K562 (cell line): ENCODE data around the gene PALM3. TPM values are rescaled to one million over a fixed set of nuclear protein-coding genes. Genes with fewer than 3 reads are reported as not detected.
A peak's percentile ranks its signal among the peaks of the same experiment; 100 is the strongest.

Experiments
- ELF2 ChIP-seq: fragments of 250-450 bp; sonication (Bioruptor Pico); IDR thresholded peaks from 2 replicates; pipeline ENCODE4 v1.5.0; 2021; ENCODE audit warnings: mild to moderate bottlenecking
- MEIS2 ChIP-seq: fragments of 450-650 bp; IDR thresholded peaks from 2 replicates; pipeline ENCODE4 v1.6.1; 2014; ENCODE audit warnings: mild to moderate bottlenecking; ENCODE audit not compliant: partially characterized antibody
- MXI1 ChIP-seq: IDR thresholded peaks from 2 replicates; pipeline ENCODE4 v1.6.1; 2011; ENCODE audit warnings: low read depth, mild to moderate bottlenecking, improper control_type of control experiment, low read length
- NFXL1 ChIP-seq: fragments of 450-650 bp; formaldehyde crosslinking; IDR thresholded peaks from 2 replicates; pipeline ENCODE4 v1.4.0; 2021; ENCODE audit warnings: mild to moderate bottlenecking
- RAD51 ChIP-seq: fragments of 450-650 bp; IDR thresholded peaks from 2 replicates; pipeline ENCODE4 v1.7.1; 2016; ENCODE audit warnings: low read depth, mild to moderate bottlenecking, borderline replicate concordance
- SIN3A ChIP-seq, 2 experiments: fragments of 150-350 bp in 1 of 2; IDR thresholded peaks; 2 replicates each; pipeline ENCODE4 v1.6.1; 2011 to 2016; ENCODE audit warnings: borderline replicate concordance in 2 of 2, low read depth in 2 of 2, low read length in 2 of 2, mild to moderate bottlenecking in 2 of 2, moderate library complexity in 2 of 2; ENCODE audit not compliant: control insufficient read depth in 1 of 2
- U2AF1 ChIP-seq: fragments of 200-400 bp; formaldehyde crosslinking; optimal IDR thresholded peaks from 2 replicates; pipeline ENCODE3; 2017; ENCODE audit warnings: mild to moderate bottlenecking, low read depth, low read length, moderate library complexity
- ZNF133 ChIP-seq: fragments of 250-450 bp; sonication (Bioruptor Pico); IDR thresholded peaks from 2 replicates; pipeline ENCODE4 v1.4.0; 2020; ENCODE audit warnings: mild to moderate bottlenecking
- ZNF253 ChIP-seq: fragments of 250-450 bp; sonication (Bioruptor Pico); conservative IDR thresholded peaks from 2 replicates; pipeline ENCODE4 v1.6.1; 2021; ENCODE audit warnings: mild to moderate bottlenecking
- ZNF75A ChIP-seq: fragments of 450-650 bp; formaldehyde crosslinking; IDR thresholded peaks from 2 replicates; pipeline ENCODE4 v1.4.0; 2020; ENCODE audit warnings: mild to moderate bottlenecking
- ZSCAN32 ChIP-seq: fragments of 450-650 bp; formaldehyde crosslinking; IDR thresholded peaks from 2 replicates; pipeline ENCODE4 v1.4.0; 2020; ENCODE audit warnings: mild to moderate bottlenecking, moderate library complexity
- polyA plus RNA-seq, 8 experiments: library from polyadenylated mRNA; depleted of rRNA in 4 of 8; stranded (reverse) in 5 of 8; unstranded in 3 of 8; fragments of >200 nt; fragmentation: Nextera tagmentation in 2 of 8; fragmentation: Illumina TruSeq in 1 of 8; extraction: Ambion mirVana in 2 of 8; extraction: Trizol in 1 of 8; gene quantifications; 2 replicates each; pipeline versions ENCODE4 v1.2.1 to v1.2.3, GENCODE V29; 2011 to 2014; ENCODE audit warnings: inconsistent platforms in 1 of 8, missing spikeins in 1 of 8
- total RNA-seq, 7 experiments: library from RNA; depleted of rRNA in 6 of 7; stranded (reverse); fragments of >200 nt in 6 of 7; fragmentation: Illumina TruSeq in 2 of 7; extraction: Trizol in 2 of 7; gene quantifications; 2 replicates each; pipeline versions ENCODE4 v1.2.1 to v1.2.3, GENCODE V29; 2011 to 2021; ENCODE audit warnings: low replicate concordance in 1 of 7
- TF ChIP-seq, protein P1 (sequence below), 2 experiments: fragments of 450-650 bp; formaldehyde crosslinking in 1 of 2; IDR thresholded peaks; 2 replicates each; pipeline versions ENCODE4 v1.4.0 to v1.6.1; 2014 to 2020; ENCODE audit warnings: mild to moderate bottlenecking in 2 of 2, borderline replicate concordance in 1 of 2, low read depth in 1 of 2
- TF ChIP-seq, protein P2 (sequence below): fragments of 450-650 bp; IDR thresholded peaks from 2 replicates; pipeline ENCODE4 v1.6.1; 2016; ENCODE audit warnings: borderline replicate concordance
- TF ChIP-seq, protein P3 (sequence below): fragments of 250-450 bp; sonication (Bioruptor Pico); IDR thresholded peaks from 2 replicates; pipeline ENCODE4 v1.4.0; 2020; ENCODE audit warnings: mild to moderate bottlenecking, moderate library complexity, borderline replicate concordance

The PALM3 gene
- total and polyA plus RNA-seq, 9 of the 15 experiments (the other 6 are each of a cell fraction or from before 2014, with no cell fraction given): 0.07 to 9.3 (median 3.3) TPM

DNA sequence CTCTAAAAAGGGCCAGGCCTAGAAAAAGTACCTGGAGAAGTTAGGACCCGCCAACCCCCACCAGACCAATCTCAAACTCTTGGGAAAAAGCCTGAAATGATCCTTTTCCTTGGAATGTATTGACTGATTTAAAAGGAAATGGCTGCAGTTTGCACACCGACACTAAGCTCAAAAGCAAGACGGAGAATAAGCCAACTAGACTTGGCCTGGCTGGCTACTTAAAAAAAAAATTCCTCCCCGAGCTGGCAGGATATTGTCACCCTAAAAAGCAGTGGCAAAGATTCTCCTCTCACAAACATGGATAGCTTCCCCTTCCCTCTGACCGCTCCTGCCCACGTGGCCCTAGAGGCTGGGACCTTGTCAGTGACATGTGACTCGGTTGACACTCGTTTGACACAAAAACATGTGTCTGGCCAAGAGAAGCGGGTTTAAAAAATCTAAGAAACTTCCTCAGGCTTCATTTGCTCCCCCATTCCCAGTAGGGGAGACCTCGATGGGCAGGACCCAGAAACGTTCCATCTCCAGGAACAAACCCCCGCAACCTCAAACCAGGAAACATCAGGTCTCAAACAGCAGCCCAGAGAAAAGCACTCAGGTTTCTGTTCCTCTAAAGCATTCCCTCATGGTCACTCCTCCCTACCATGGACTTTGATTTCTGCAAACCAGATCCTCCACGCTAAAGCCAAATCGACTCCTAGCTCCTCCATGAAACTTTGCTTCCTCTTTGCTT, 57.1 kb downstream of the PALM3 start (continued):
- no peak for TF ChIP-seq ZSCAN32 (CRISPR knock-in tag)
- TF ChIP-seq ELF2 (CRISPR knock-in tag): no peak
- TF ChIP-seq ZNF253 (CRISPR knock-in tag): no peak
- peak in 1 of 2 experiments; percentile 95; a peak in 1 of 4 replicates for TF ChIP-seq SIN3A (IDR thresholded peaks at IDR 0.05; ENCODE audit: borderline replicate concordance in 2 of 2, control insufficient read depth in 1 of 2, low read depth in 2 of 2, low read length in 2 of 2)
- no peak for TF ChIP-seq ZNF75A (CRISPR knock-in tag)
- TF ChIP-seq ZNF133 (CRISPR knock-in tag): no peak
- TF ChIP-seq, protein P1, sequence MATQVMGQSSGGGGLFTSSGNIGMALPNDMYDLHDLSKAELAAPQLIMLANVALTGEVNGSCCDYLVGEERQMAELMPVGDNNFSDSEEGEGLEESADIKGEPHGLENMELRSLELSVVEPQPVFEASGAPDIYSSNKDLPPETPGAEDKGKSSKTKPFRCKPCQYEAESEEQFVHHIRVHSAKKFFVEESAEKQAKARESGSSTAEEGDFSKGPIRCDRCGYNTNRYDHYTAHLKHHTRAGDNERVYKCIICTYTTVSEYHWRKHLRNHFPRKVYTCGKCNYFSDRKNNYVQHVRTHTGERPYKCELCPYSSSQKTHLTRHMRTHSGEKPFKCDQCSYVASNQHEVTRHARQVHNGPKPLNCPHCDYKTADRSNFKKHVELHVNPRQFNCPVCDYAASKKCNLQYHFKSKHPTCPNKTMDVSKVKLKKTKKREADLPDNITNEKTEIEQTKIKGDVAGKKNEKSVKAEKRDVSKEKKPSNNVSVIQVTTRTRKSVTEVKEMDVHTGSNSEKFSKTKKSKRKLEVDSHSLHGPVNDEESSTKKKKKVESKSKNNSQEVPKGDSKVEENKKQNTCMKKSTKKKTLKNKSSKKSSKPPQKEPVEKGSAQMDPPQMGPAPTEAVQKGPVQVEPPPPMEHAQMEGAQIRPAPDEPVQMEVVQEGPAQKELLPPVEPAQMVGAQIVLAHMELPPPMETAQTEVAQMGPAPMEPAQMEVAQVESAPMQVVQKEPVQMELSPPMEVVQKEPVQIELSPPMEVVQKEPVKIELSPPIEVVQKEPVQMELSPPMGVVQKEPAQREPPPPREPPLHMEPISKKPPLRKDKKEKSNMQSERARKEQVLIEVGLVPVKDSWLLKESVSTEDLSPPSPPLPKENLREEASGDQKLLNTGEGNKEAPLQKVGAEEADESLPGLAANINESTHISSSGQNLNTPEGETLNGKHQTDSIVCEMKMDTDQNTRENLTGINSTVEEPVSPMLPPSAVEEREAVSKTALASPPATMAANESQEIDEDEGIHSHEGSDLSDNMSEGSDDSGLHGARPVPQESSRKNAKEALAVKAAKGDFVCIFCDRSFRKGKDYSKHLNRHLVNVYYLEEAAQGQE (IDR thresholded peaks at IDR 0.05; ENCODE audit: borderline replicate concordance): 0 out of 2 replicates have a peak, but pooled peaks have one; percentile 23
- TF ChIP-seq, protein P1 (CRISPR knock-in tag; IDR thresholded peaks at IDR 0.05; ENCODE audit: low read depth): no peak
- TF ChIP-seq, protein P2, sequence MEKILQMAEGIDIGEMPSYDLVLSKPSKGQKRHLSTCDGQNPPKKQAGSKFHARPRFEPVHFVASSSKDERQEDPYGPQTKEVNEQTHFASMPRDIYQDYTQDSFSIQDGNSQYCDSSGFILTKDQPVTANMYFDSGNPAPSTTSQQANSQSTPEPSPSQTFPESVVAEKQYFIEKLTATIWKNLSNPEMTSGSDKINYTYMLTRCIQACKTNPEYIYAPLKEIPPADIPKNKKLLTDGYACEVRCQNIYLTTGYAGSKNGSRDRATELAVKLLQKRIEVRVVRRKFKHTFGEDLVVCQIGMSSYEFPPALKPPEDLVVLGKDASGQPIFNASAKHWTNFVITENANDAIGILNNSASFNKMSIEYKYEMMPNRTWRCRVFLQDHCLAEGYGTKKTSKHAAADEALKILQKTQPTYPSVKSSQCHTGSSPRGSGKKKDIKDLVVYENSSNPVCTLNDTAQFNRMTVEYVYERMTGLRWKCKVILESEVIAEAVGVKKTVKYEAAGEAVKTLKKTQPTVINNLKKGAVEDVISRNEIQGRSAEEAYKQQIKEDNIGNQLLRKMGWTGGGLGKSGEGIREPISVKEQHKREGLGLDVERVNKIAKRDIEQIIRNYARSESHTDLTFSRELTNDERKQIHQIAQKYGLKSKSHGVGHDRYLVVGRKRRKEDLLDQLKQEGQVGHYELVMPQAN: peak; percentile 91
- TF ChIP-seq, protein P3, sequence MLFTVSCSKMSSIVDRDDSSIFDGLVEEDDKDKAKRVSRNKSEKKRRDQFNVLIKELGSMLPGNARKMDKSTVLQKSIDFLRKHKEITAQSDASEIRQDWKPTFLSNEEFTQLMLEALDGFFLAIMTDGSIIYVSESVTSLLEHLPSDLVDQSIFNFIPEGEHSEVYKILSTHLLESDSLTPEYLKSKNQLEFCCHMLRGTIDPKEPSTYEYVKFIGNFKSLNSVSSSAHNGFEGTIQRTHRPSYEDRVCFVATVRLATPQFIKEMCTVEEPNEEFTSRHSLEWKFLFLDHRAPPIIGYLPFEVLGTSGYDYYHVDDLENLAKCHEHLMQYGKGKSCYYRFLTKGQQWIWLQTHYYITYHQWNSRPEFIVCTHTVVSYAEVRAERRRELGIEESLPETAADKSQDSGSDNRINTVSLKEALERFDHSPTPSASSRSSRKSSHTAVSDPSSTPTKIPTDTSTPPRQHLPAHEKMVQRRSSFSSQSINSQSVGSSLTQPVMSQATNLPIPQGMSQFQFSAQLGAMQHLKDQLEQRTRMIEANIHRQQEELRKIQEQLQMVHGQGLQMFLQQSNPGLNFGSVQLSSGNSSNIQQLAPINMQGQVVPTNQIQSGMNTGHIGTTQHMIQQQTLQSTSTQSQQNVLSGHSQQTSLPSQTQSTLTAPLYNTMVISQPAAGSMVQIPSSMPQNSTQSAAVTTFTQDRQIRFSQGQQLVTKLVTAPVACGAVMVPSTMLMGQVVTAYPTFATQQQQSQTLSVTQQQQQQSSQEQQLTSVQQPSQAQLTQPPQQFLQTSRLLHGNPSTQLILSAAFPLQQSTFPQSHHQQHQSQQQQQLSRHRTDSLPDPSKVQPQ (CRISPR knock-in tag): no peak
- peak; percentile 84 for TF ChIP-seq RAD51
- peak; percentile 92 for TF ChIP-seq MXI1
- TF ChIP-seq MEIS2: peak; percentile 23
- TF ChIP-seq NFXL1 (CRISPR knock-in tag): no peak
- no peak for TF ChIP-seq U2AF1
